ENCODE data around the gene PCDHA1.
"Not testable (repeated sequence)": the region's sequence is repeated elsewhere in the genome, so short reads cannot be mapped to it uniquely, and the experiment has no call there.

Gene PCDHA1

DNA sequence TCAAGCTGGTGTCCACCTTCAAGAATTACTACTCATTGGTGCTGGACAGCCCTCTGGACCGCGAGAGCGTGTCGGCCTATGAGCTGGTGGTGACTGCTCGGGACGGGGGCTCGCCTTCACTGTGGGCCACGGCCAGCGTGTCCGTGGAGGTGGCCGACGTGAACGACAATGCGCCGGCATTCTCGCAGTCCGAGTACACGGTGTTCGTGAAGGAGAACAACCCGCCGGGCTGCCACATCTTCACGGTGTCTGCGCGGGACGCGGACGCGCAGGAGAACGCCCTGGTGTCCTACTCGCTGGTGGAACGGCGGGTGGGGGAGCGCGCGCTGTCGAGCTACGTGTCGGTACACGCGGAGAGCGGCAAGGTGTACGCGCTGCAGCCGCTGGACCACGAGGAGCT, 16.4 kb downstream of the PCDHA1 start:
- not testable (repeated sequence) for H3K14ac ChIP-seq (ENCODE audit: low read length in 2 of 2)
- WGBS = 97% methylated on average over 44 of the region's 45 CpGs

DNA sequence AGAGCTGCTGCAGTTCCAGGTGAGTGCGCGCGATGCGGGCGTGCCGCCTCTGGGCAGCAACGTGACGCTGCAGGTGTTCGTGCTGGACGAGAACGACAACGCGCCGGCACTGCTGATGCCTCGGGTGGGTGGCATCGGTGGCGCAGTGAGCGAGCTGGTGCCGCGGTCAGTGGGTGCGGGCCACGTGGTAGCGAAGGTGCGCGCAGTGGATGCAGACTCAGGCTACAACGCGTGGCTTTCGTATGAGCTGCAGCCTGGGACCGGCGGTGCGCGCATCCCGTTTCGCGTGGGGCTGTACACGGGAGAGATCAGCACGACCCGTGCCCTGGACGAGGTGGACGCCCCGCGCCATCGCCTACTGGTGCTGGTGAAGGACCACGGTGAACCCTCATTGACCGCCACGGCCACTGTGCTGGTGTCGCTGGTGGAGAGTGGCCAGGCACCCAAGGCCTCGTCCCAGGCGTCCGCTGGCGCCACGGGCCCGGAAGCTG, 16.9 kb downstream of the PCDHA1 start:
- no peak overlapping the region for H3K27ac ChIP-seq (ENCODE audit: low read length, poor library complexity, severe bottlenecking)
- WGBS = 98% methylated on average over 53 of the region's 53 CpGs
- H2BK5ac ChIP-seq (ENCODE audit: low read depth, low read length, poor library complexity, severe bottlenecking) = no peak overlapping the region
- H3K4me3 ChIP-seq (ENCODE audit: insufficient read depth in 1 of 2, low read depth in 1 of 2, low read length in 2 of 2) = peak overlapping the region in 1 of 2 experiments; percentile 6
- H3K79me1 ChIP-seq (replicated peaks; ENCODE audit: low read length, poor library complexity, severe bottlenecking) = peaks cover 3% of the 10 kb centered on the region
- peaks cover 5% of the 10 kb centered on the region for H3K4me1 ChIP-seq (ENCODE audit: control insufficient read depth, insufficient read depth, low read depth, low read length)
- H4K91ac ChIP-seq (ENCODE audit: low read length) = no peak overlapping the region
- H2BK12ac ChIP-seq (ENCODE audit: low read length in 2 of 2) = no peak overlapping the region
- H3K9ac ChIP-seq (ENCODE audit: low read length) = no peak overlapping the region
- no peak overlapping the region for H3K23ac ChIP-seq (ENCODE audit: low read length in 2 of 2)
- DNase-seq = no peak
- H3K14ac ChIP-seq (ENCODE audit: low read length in 2 of 2) = no peak overlapping the region
- H2BK15ac ChIP-seq (ENCODE audit: low read depth, poor library complexity, severe bottlenecking) = no peak overlapping the region
- H3K4me2 ChIP-seq (ENCODE audit: low read length, poor library complexity, severe bottlenecking) = no peak overlapping the region
- no peaks in the 10 kb centered on the region for H3K27me3 ChIP-seq (ENCODE audit: control insufficient read depth in 1 of 2, insufficient read depth in 1 of 2, low read length in 2 of 2)
- no peak overlapping the region for H4K8ac ChIP-seq (ENCODE audit: low read length)
- no peak overlapping the region for H3K18ac ChIP-seq (ENCODE audit: low read depth in 1 of 2, low read length in 2 of 2)
- no peak overlapping the region for H2AK5ac ChIP-seq (ENCODE audit: low read length, severe bottlenecking)
- H2AFZ ChIP-seq (ENCODE audit: low read depth, low read length) = no peak overlapping the region
- H3K9me3 ChIP-seq (ENCODE audit: control insufficient read depth, low read length) = peaks cover 75% of the 10 kb centered on the region
- H2BK120ac ChIP-seq (ENCODE audit: low read depth, low read length) = no peak overlapping the region
- no peak overlapping the region for H3K4ac ChIP-seq (ENCODE audit: low read depth in 1 of 2, low read length in 2 of 2)
- peaks cover 0 to 8% of the 10 kb centered on the region in 2 experiments for H3K36me3 ChIP-seq (ENCODE audit: control insufficient read depth in 1 of 2, insufficient read depth in 2 of 2, low read depth in 1 of 2, low read length in 2 of 2)

More for the DNA sequence above, 16.4 kb downstream of the PCDHA1 start:
- H2AFZ ChIP-seq (ENCODE audit: low read depth, low read length); H3K36me3 ChIP-seq (ENCODE audit: control insufficient read depth in 1 of 2, insufficient read depth in 2 of 2, low read depth in 1 of 2, low read length in 2 of 2); H3K23ac ChIP-seq (ENCODE audit: low read length in 2 of 2); H3K27me3 ChIP-seq (ENCODE audit: control insufficient read depth in 1 of 2, insufficient read depth in 1 of 2, low read length in 2 of 2); H2BK15ac ChIP-seq (ENCODE audit: low read depth, poor library complexity, severe bottlenecking); H3K4me3 ChIP-seq (ENCODE audit: insufficient read depth in 1 of 2, low read depth in 1 of 2, low read length in 2 of 2); H2AK5ac ChIP-seq (ENCODE audit: low read length, severe bottlenecking); H3K4me1 ChIP-seq (ENCODE audit: control insufficient read depth, insufficient read depth, low read depth, low read length); H4K8ac ChIP-seq (ENCODE audit: low read length); H2BK5ac ChIP-seq (ENCODE audit: low read depth, low read length, poor library complexity, severe bottlenecking); H3K79me1 ChIP-seq (replicated peaks; ENCODE audit: low read length, poor library complexity, severe bottlenecking); H3K4me2 ChIP-seq (ENCODE audit: low read length, poor library complexity, severe bottlenecking); H3K18ac ChIP-seq (ENCODE audit: low read depth in 1 of 2, low read length in 2 of 2); H4K91ac ChIP-seq (ENCODE audit: low read length); H3K27ac ChIP-seq (ENCODE audit: low read length, poor library complexity, severe bottlenecking); H3K9ac ChIP-seq (ENCODE audit: low read length); DNase-seq; H2BK12ac ChIP-seq (ENCODE audit: low read length in 2 of 2); H3K4ac ChIP-seq (ENCODE audit: low read depth in 1 of 2, low read length in 2 of 2); H2BK120ac ChIP-seq (ENCODE audit: low read depth, low read length): not testable (repeated sequence)
- H3K9me3 ChIP-seq (ENCODE audit: control insufficient read depth, low read length) = peaks cover 72% of the 10 kb centered on the region

DNA sequence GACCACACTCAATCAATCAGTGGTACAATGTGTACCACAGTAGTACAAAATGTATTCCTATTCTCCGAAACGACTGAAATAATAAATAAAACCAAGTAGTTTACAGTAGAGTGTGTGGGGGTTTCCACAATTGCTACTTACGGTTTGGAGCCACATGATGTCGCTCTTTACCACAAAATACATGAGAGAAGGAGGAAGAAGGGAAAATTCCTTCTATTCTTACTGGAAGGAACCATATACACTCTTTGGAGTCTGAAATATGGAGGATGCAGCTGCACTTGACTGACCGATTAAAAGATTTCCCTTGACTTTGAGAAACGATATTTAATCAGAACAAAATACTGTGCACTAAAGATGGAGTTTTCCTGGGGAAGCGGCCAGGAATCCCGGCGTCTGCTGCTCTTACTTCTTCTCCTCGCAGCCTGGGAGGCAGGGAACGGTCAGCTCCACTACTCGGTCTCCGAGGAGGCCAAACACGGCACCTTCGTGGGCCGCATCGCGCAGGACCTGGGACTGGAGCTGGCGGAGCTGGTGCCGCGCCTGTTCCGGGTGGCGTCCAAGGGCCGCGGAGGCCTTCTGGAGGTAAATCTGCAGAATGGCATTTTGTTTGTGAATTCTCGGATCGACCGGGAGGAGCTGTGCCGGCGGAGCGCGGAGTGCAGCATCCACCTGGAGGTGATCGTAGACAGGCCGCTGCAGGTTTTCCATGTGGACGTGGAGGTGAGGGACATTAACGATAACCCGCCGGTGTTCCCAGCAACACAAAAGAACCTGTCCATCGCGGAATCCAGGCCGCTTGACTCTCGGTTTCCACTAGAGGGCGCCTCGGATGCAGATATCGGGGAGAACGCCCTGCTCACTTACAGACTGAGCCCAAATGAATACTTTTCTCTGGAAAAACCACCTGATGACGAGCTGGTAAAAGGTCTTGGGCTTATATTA, 21.2 kb downstream of the PCDHA1 start, which contains the start of gene PCDHA4:
Gene PCDHA4 (plus strand): TSS at position 235 of the 942 bp plus-strand sequence.
- H2BK120ac ChIP-seq (ENCODE audit: low read depth, low read length) = no peak within 1 kb of the TSS
- peak within 1 kb of the TSS; percentile 56 to 68 for H3K4me3 ChIP-seq (ENCODE audit: insufficient read depth in 1 of 2, low read depth in 1 of 2, low read length in 2 of 2)
- H4K8ac ChIP-seq (ENCODE audit: low read length) = no peak within 1 kb of the TSS
- H3K14ac ChIP-seq (ENCODE audit: low read length in 2 of 2) = no peak within 1 kb of the TSS
- 46% methylated on average over 42 of the region's 47 CpGs for WGBS
- H3K23ac ChIP-seq (ENCODE audit: low read length in 2 of 2) = no peak within 1 kb of the TSS
- peak within 1 kb of the TSS; percentile 26 for H3K27ac ChIP-seq (ENCODE audit: low read length, poor library complexity, severe bottlenecking)
- no peak within 1 kb of the TSS for H3K9ac ChIP-seq (ENCODE audit: low read length)
- peaks cover 7% of the 10 kb centered on the region for H3K4me1 ChIP-seq (ENCODE audit: control insufficient read depth, insufficient read depth, low read depth, low read length)
- peak; percentile 71 for DNase-seq
- H2BK15ac ChIP-seq (ENCODE audit: low read depth, poor library complexity, severe bottlenecking) = no peak within 1 kb of the TSS
- H2AK5ac ChIP-seq (ENCODE audit: low read length, severe bottlenecking) = no peak within 1 kb of the TSS
- H3K79me1 ChIP-seq (replicated peaks; ENCODE audit: low read length, poor library complexity, severe bottlenecking) = peaks cover 5% of the 10 kb centered on the region
- H3K36me3 ChIP-seq (ENCODE audit: control insufficient read depth in 1 of 2, insufficient read depth in 2 of 2, low read depth in 1 of 2, low read length in 2 of 2) = peaks cover 0 to 15% of the 10 kb centered on the region in 2 experiments
- peak within 1 kb of the TSS; percentile 18 for H3K4me2 ChIP-seq (ENCODE audit: low read length, poor library complexity, severe bottlenecking)
- no peak within 1 kb of the TSS for H2BK5ac ChIP-seq (ENCODE audit: low read depth, low read length, poor library complexity, severe bottlenecking)
- H3K4ac ChIP-seq (ENCODE audit: low read depth in 1 of 2, low read length in 2 of 2) = no peak within 1 kb of the TSS
- H3K27me3 ChIP-seq (ENCODE audit: control insufficient read depth in 1 of 2, insufficient read depth in 1 of 2, low read length in 2 of 2) = no peaks in the 10 kb centered on the region
- H3K9me3 ChIP-seq (ENCODE audit: control insufficient read depth, low read length) = peaks cover 56% of the 10 kb centered on the region
- H4K91ac ChIP-seq (ENCODE audit: low read length) = no peak within 1 kb of the TSS
- peak within 1 kb of the TSS; percentile 55 for H2AFZ ChIP-seq (ENCODE audit: low read depth, low read length)
- H2BK12ac ChIP-seq (ENCODE audit: low read length in 2 of 2) = no peak within 1 kb of the TSS
- H3K18ac ChIP-seq (ENCODE audit: low read depth in 1 of 2, low read length in 2 of 2) = no peak within 1 kb of the TSS

GRCh38 chr5:140808241-140808888, 22.4 kb downstream of the PCDHA1 start:
- not testable (repeated sequence) for H2BK15ac ChIP-seq (ENCODE audit: low read depth, poor library complexity, severe bottlenecking); H2BK12ac ChIP-seq (ENCODE audit: low read length in 2 of 2); H4K8ac ChIP-seq (ENCODE audit: low read length); H2BK120ac ChIP-seq (ENCODE audit: low read depth, low read length); H3K4ac ChIP-seq (ENCODE audit: low read depth in 1 of 2, low read length in 2 of 2); H3K4me1 ChIP-seq (ENCODE audit: control insufficient read depth, insufficient read depth, low read depth, low read length); H3K9ac ChIP-seq (ENCODE audit: low read length); H3K36me3 ChIP-seq (ENCODE audit: control insufficient read depth in 1 of 2, insufficient read depth in 2 of 2, low read depth in 1 of 2, low read length in 2 of 2); DNase-seq; H4K91ac ChIP-seq (ENCODE audit: low read length); H3K4me3 ChIP-seq (ENCODE audit: insufficient read depth in 1 of 2, low read depth in 1 of 2, low read length in 2 of 2); H3K4me2 ChIP-seq (ENCODE audit: low read length, poor library complexity, severe bottlenecking); H3K27ac ChIP-seq (ENCODE audit: low read length, poor library complexity, severe bottlenecking); H3K27me3 ChIP-seq (ENCODE audit: control insufficient read depth in 1 of 2, insufficient read depth in 1 of 2, low read length in 2 of 2); H2AFZ ChIP-seq (ENCODE audit: low read depth, low read length); H2BK5ac ChIP-seq (ENCODE audit: low read depth, low read length, poor library complexity, severe bottlenecking); H3K14ac ChIP-seq (ENCODE audit: low read length in 2 of 2); H3K79me1 ChIP-seq (replicated peaks; ENCODE audit: low read length, poor library complexity, severe bottlenecking); H3K23ac ChIP-seq (ENCODE audit: low read length in 2 of 2); H2AK5ac ChIP-seq (ENCODE audit: low read length, severe bottlenecking); H3K18ac ChIP-seq (ENCODE audit: low read depth in 1 of 2, low read length in 2 of 2)
- H3K9me3 ChIP-seq (ENCODE audit: control insufficient read depth, low read length) = peaks cover 58% of the 10 kb centered on the region
- WGBS = 98% methylated on average over 62 of the region's 62 CpGs

Data from mesenchymal stem cell (in vitro differentiated cells and primary cell).